ENCODE results near the gene CCDC6. TPM values are rescaled to one million over a fixed set of nuclear protein-coding genes. Genes with fewer than 3 reads are reported as not detected.

The CCDC6 gene
- polyA plus RNA-seq, 3 donors = 4.2 to 13.5 (median 6.2) TPM

DNA sequence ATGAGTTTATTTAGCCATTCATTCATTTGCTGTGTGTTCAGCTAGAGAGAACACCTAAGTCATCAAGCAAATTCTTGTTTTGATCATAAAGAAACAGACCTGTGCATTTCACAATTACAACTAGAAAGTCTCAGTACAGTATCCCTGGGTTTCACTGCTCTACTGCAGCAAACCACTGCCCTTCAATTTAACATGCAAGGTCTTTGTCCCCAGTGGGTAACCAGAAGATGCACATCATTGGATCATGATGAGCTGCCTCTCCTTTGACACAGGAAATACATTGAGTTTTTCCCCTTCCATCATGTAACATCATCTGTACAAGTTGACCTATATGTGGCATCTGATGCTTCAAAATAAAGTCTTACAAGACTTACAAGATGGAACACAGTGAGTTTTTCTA lies 82.6 kb downstream of the CCDC6 start:
- Histone ChIP-seq H3K79me2 (ENCODE audit: insufficient read depth, low read length) (no peaks in the 10 kb centered on the region), H3K27me3 (ENCODE audit: control insufficient read depth in 2 of 2, insufficient read depth in 2 of 2, low read length in 2 of 2) (no peaks in the 10 kb centered on the region), H3K4me3 (replicated peaks in 1 of 3; ENCODE audit: low read depth in 2 of 3, low read length in 3 of 3) (no peak overlapping the region), H3K36me3 (replicated peaks in 1 of 2; ENCODE audit: control insufficient read depth in 1 of 2, insufficient read depth in 2 of 2, low read length in 2 of 2) (peaks cover 2 to 47% of the 10 kb centered on the region in 2 donors), H3K4me2 (replicated peaks; ENCODE audit: extremely low read depth, low read length, poor library complexity, severe bottlenecking) (no peak overlapping the region), H2AFZ (ENCODE audit: insufficient read depth, low read depth, low read length, poor library complexity, severe bottlenecking) (no peak overlapping the region), H4K20me1 (ENCODE audit: insufficient read depth, low read length) (peaks cover 57% of the 10 kb centered on the region), H3K9me3 (replicated peaks in 1 of 2; ENCODE audit: control insufficient read depth in 1 of 2, insufficient read depth in 1 of 2, low read length in 2 of 2) (no peaks in the 10 kb centered on the region), H3K4me1 (ENCODE audit: control insufficient read depth in 1 of 2, insufficient read depth in 2 of 2, low read length in 2 of 2) (no peaks in the 10 kb centered on the region), H3K9ac (ENCODE audit: insufficient read depth, low read length, poor library complexity, severe bottlenecking) (no peak overlapping the region), H3K27ac (ENCODE audit: low read depth in 1 of 2, low read length in 2 of 2) (no peak overlapping the region)
- no peak overlapping the region for H3K4me3 Mint-ChIP-seq
- DNase-seq = no peak
- peaks cover 2% of the 10 kb centered on the region for H3K4me1 Mint-ChIP-seq
- intact Hi-C loops (cut with micrococcal nuclease) = no loop called here
- peaks cover 24 to 32% of the 10 kb centered on the region in 2 donors for H3K36me3 Mint-ChIP-seq
- TF ChIP-seq, protein P1, sequence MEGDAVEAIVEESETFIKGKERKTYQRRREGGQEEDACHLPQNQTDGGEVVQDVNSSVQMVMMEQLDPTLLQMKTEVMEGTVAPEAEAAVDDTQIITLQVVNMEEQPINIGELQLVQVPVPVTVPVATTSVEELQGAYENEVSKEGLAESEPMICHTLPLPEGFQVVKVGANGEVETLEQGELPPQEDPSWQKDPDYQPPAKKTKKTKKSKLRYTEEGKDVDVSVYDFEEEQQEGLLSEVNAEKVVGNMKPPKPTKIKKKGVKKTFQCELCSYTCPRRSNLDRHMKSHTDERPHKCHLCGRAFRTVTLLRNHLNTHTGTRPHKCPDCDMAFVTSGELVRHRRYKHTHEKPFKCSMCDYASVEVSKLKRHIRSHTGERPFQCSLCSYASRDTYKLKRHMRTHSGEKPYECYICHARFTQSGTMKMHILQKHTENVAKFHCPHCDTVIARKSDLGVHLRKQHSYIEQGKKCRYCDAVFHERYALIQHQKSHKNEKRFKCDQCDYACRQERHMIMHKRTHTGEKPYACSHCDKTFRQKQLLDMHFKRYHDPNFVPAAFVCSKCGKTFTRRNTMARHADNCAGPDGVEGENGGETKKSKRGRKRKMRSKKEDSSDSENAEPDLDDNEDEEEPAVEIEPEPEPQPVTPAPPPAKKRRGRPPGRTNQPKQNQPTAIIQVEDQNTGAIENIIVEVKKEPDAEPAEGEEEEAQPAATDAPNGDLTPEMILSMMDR (IDR thresholded peaks at IDR 0.05) = no peak
- no peaks in the 10 kb centered on the region for H3K27me3 Mint-ChIP-seq (ENCODE audit: low read depth in 3 of 3)
- peaks cover 0 to 1% (median 0%) of the 10 kb centered on the region in 7 donors for H3K9me3 Mint-ChIP-seq
- no peak overlapping the region for H3K27ac Mint-ChIP-seq

DNA sequence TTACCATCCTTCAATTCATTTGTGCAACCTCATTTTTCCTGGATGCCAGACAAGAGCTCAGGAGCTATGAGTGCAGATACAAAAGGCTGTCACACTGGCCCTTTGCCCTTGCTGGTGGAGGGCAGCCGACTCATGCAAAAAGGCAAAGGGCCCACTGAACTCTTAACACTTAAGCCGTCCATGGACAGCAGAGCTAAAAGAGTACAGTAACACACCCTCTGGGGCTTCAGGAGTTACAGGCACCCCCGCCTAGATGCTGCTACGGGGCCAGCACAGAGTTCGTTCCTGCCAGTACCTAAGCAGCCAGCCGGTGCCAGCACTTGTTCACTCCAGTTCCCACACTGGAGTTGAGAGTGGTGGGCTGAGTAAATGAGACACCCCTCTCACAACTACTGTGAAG lies 83.2 kb downstream of the CCDC6 start:
- no peaks in the 10 kb centered on the region for H3K79me2 ChIP-seq (ENCODE audit: insufficient read depth, low read length)
- WGBS (ENCODE audit: insufficient coverage) = 95% methylated on average over 2 of the region's 6 CpGs

More for the DNA sequence above, 83.2 kb downstream of the CCDC6 start:
- H3K27me3 Mint-ChIP-seq (ENCODE audit: low read depth in 3 of 3) = no peaks in the 10 kb centered on the region
- TF ChIP-seq, protein P1 (IDR thresholded peaks at IDR 0.05) = no peak
- DNase-seq = no peak
- Histone ChIP-seq H4K20me1 (ENCODE audit: insufficient read depth, low read length) (peaks cover 56% of the 10 kb centered on the region), H3K4me1 (ENCODE audit: control insufficient read depth in 1 of 2, insufficient read depth in 2 of 2, low read length in 2 of 2) (peaks cover 4 to 5% of the 10 kb centered on the region in 2 donors), H3K27me3 (ENCODE audit: control insufficient read depth in 2 of 2, insufficient read depth in 2 of 2, low read length in 2 of 2) (no peaks in the 10 kb centered on the region), H3K4me2 (replicated peaks; ENCODE audit: extremely low read depth, low read length, poor library complexity, severe bottlenecking) (no peak overlapping the region), H3K9ac (ENCODE audit: insufficient read depth, low read length, poor library complexity, severe bottlenecking) (no peak overlapping the region), H3K36me3 (replicated peaks in 1 of 2; ENCODE audit: control insufficient read depth in 1 of 2, insufficient read depth in 2 of 2, low read length in 2 of 2) (peaks cover 2 to 41% of the 10 kb centered on the region in 2 donors), H3K4me3 (replicated peaks in 1 of 3; ENCODE audit: low read depth in 2 of 3, low read length in 3 of 3) (no peak overlapping the region), H3K27ac (ENCODE audit: low read depth in 1 of 2, low read length in 2 of 2) (no peak overlapping the region), H3K9me3 (replicated peaks in 1 of 2; ENCODE audit: control insufficient read depth in 1 of 2, insufficient read depth in 1 of 2, low read length in 2 of 2) (no peaks in the 10 kb centered on the region), H2AFZ (ENCODE audit: insufficient read depth, low read depth, low read length, poor library complexity, severe bottlenecking) (no peak overlapping the region)
- intact Hi-C loops (cut with micrococcal nuclease) = no loop called here
- peak overlapping the region in 1 of 7 donors; percentile 63 for H3K27ac Mint-ChIP-seq
- peaks cover 0 to 1% (median 0%) of the 10 kb centered on the region in 7 donors for H3K9me3 Mint-ChIP-seq
- peaks cover 24 to 34% of the 10 kb centered on the region in 2 donors for H3K36me3 Mint-ChIP-seq
- no peak overlapping the region for H3K4me3 Mint-ChIP-seq
- peaks cover 7% of the 10 kb centered on the region for H3K4me1 Mint-ChIP-seq
